ENCODE data around the gene TNXB.
A peak's percentile ranks its signal among the peaks of the same experiment; 100 is the strongest.
"Not testable (repeated sequence)": the region's sequence is repeated elsewhere in the genome, so short reads cannot be mapped to it uniquely, and the experiment has no call there.

TNXB gene

DNA sequence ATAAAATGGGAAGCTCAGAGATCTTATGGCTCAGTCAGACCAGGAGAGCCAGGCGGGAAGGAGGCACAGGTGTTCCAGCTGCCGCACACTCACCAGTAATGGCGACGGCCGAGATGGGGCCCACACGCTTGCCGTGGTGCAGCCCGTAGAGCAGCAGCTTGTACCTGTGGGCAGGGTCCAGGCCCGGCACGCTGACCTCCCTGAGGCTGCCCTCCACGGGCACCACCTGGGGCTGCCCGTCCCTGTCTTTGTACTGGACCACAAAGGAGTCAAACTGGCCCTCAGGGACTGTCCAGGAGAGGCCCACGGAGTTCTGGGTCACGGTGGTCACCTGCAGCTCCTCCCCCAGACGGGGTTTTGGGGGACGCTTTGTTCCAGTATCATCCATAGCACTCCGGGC is 39.7 kb downstream of the TNXB start:
- ATAC-seq (ENCODE audit: low read depth) (no peak), DNase-seq (ENCODE audit: low spot score) (peak; percentile 38)
- Histone ChIP-seq H3K36me3 (ENCODE audit: low read depth) (no peaks in the 10 kb centered on the region), H3K4me1 (ENCODE audit: insufficient read depth, poor library complexity, severe bottlenecking) (no peaks in the 10 kb centered on the region), H3K27me3 (ENCODE audit: insufficient read depth, poor library complexity, severe bottlenecking) (no peaks in the 10 kb centered on the region), H3K27ac (ENCODE audit: poor library complexity, severe bottlenecking) (no peak overlapping the region), H3K9me3 (ENCODE audit: severe bottlenecking) (no peaks in the 10 kb centered on the region), H3K4me3 (ENCODE audit: severe bottlenecking) (no peak overlapping the region)
- TF ChIP-seq, protein P1, sequence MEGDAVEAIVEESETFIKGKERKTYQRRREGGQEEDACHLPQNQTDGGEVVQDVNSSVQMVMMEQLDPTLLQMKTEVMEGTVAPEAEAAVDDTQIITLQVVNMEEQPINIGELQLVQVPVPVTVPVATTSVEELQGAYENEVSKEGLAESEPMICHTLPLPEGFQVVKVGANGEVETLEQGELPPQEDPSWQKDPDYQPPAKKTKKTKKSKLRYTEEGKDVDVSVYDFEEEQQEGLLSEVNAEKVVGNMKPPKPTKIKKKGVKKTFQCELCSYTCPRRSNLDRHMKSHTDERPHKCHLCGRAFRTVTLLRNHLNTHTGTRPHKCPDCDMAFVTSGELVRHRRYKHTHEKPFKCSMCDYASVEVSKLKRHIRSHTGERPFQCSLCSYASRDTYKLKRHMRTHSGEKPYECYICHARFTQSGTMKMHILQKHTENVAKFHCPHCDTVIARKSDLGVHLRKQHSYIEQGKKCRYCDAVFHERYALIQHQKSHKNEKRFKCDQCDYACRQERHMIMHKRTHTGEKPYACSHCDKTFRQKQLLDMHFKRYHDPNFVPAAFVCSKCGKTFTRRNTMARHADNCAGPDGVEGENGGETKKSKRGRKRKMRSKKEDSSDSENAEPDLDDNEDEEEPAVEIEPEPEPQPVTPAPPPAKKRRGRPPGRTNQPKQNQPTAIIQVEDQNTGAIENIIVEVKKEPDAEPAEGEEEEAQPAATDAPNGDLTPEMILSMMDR (IDR thresholded peaks at IDR 0.05; ENCODE audit: poor library complexity, severe bottlenecking), result no peak

DNA sequence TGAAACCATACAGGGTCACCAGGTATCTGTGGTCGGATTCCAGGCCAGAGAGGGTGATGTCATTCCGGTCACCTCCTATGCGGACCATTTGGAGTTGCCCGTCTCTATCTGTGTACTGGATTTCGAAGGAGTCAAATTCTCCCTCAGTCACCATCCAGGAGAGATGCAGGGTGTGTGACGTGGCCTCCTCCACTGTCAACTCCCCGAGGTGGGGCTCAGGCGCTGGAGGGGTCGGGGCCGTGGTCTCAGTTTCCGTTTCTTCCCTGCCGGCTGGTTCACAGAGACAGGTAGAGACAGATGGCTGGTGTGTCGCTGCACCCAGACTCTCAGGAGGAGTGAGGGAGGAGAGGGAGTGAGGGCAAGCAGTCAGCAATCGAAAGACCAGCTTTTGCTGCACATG is 40.3 kb downstream of the TNXB start:
- Histone ChIP-seq H3K4me1 (ENCODE audit: insufficient read depth, poor library complexity, severe bottlenecking) (no peaks in the 10 kb centered on the region), H3K36me3 (ENCODE audit: low read depth) (no peaks in the 10 kb centered on the region), H3K9me3 (ENCODE audit: severe bottlenecking) (no peaks in the 10 kb centered on the region), H3K27ac (ENCODE audit: poor library complexity, severe bottlenecking) (no peak overlapping the region), H3K4me3 (ENCODE audit: severe bottlenecking) (no peak overlapping the region), H3K27me3 (ENCODE audit: insufficient read depth, poor library complexity, severe bottlenecking) (no peaks in the 10 kb centered on the region)
- TF ChIP-seq, protein P1 (IDR thresholded peaks at IDR 0.05; ENCODE audit: poor library complexity, severe bottlenecking), result no peak
- DNase-seq (ENCODE audit: low spot score) (no peak), ATAC-seq (ENCODE audit: low read depth) (no peak)

DNA sequence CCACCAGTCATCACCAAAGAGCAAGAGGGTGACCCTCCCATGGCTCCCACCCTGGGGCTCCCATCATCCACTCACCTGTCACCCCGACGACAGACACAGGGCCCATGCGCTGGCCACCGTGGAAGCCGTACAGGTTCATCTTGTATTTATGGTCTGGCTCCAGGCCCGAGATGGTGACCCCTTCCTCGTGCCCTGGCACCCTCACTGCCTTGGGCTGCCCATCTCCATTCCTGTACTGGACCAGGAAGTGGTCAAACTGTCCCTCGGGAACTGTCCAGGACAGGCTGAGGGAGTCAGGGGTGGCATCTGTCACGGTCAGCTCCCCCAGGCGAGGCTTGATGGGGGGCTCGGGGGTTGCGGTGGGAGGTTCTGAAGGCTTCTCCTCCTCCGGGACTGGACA is 40.8 kb downstream of the TNXB start:
- ATAC-seq (ENCODE audit: low read depth); H3K27me3 ChIP-seq (ENCODE audit: insufficient read depth, poor library complexity, severe bottlenecking); H3K9me3 ChIP-seq (ENCODE audit: severe bottlenecking): not testable (repeated sequence)

DNA sequence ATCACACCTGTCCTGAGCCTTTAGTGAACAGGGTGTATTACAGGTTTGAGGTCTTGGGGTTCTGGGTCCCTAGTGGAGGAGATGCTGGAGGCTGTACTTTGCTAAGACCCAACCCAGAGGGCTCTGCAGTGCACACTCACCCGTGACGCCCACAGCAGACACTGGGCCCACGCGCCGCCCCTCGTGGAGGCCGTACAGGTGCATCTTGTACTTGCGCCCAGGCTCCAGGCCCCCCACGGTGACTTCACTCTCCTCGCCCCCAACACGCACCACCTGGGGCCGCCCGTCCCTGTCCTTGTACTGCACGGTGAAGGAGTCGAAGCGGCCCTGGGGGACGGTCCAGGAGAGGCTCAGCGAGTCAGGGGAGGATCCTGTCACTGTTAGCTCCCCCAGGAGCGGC is 41.6 kb downstream of the TNXB start:
- H3K27ac ChIP-seq (ENCODE audit: poor library complexity, severe bottlenecking); H3K9me3 ChIP-seq (ENCODE audit: severe bottlenecking); ATAC-seq (ENCODE audit: low read depth); H3K4me3 ChIP-seq (ENCODE audit: severe bottlenecking); H3K36me3 ChIP-seq (ENCODE audit: low read depth); H3K4me1 ChIP-seq (ENCODE audit: insufficient read depth, poor library complexity, severe bottlenecking); H3K27me3 ChIP-seq (ENCODE audit: insufficient read depth, poor library complexity, severe bottlenecking): not testable (repeated sequence)
- peak; percentile 34 for DNase-seq (ENCODE audit: low spot score)

More for the DNA sequence above, 40.8 kb downstream of the TNXB start:
- H3K27ac ChIP-seq (ENCODE audit: poor library complexity, severe bottlenecking); H3K4me3 ChIP-seq (ENCODE audit: severe bottlenecking); H3K36me3 ChIP-seq (ENCODE audit: low read depth); H3K4me1 ChIP-seq (ENCODE audit: insufficient read depth, poor library complexity, severe bottlenecking): not testable (repeated sequence)
- DNase-seq (ENCODE audit: low spot score), result peak; percentile 42

DNA sequence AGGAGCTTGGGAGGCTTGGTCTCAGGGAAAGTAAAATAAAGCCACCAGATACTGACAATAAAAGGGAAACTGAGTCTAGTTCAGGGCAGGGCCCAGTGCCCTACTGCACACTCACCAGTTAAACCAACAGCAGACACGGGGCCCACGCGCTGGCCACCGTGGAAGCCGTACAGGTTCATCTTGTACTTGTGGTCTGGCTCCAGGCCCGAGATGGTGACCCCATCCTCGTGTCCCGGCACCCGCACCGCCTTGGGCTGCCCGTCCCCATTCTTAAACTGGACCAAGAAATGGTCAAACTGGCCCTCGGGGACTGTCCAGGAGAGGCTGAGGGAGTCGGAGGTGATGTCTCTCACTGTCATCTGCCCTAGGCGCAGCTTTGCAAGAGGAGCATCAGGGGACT is 44.4 kb downstream of the TNXB start:
- DNase-seq (ENCODE audit: low spot score), result no peak
- no peak for ATAC-seq (ENCODE audit: low read depth)
- Histone ChIP-seq H3K27me3 (ENCODE audit: insufficient read depth, poor library complexity, severe bottlenecking) (no peaks in the 10 kb centered on the region), H3K9me3 (ENCODE audit: severe bottlenecking) (no peaks in the 10 kb centered on the region), H3K36me3 (ENCODE audit: low read depth) (no peaks in the 10 kb centered on the region), H3K4me1 (ENCODE audit: insufficient read depth, poor library complexity, severe bottlenecking) (no peaks in the 10 kb centered on the region), H3K27ac (ENCODE audit: poor library complexity, severe bottlenecking) (no peak overlapping the region), H3K4me3 (ENCODE audit: severe bottlenecking) (no peak overlapping the region)
- TF ChIP-seq, protein P1 (IDR thresholded peaks at IDR 0.05; ENCODE audit: poor library complexity, severe bottlenecking), result no peak

DNA sequence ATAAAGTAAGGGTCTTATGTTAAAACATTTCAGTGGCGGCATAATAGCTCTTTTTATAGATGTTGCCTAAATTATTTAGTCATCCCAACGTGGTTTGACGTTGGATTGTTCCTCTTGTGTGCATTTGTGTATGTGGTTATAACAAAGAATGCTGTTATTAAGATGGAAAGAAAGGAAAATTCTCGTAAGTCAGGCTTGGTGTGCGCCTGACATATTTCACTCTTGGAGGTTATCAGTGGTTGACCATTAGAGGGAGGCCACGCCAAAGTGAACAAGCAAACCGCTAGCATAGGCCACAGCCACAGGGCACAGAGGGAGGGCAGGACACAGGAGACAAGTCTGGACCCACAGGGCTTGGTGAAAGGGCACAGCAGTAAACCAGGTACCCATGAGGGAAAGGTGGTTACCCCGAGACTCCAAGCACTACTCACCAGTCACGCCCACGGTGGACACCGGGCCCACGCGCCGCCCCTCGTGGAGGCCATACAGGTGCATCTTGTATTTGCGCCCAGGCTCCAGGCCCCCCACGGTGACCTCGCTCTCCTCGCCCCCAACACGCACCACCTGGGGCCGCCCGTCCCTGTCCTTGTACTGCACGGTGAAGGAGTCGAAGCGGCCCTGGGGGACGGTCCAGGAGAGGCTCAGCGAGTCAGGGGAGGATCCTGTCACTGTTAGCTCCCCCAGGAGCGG is 48.0 kb downstream of the TNXB start:
- no peak overlapping the region for H3K4me3 ChIP-seq (ENCODE audit: severe bottlenecking)
- TF ChIP-seq, protein P1 (IDR thresholded peaks at IDR 0.05; ENCODE audit: poor library complexity, severe bottlenecking), result no peak
- H3K36me3 ChIP-seq (ENCODE audit: low read depth), result no peaks in the 10 kb centered on the region
- no peaks in the 10 kb centered on the region for H3K27me3 ChIP-seq (ENCODE audit: insufficient read depth, poor library complexity, severe bottlenecking)
- H3K27ac ChIP-seq (ENCODE audit: poor library complexity, severe bottlenecking), result no peak overlapping the region
- no peaks in the 10 kb centered on the region for H3K4me1 ChIP-seq (ENCODE audit: insufficient read depth, poor library complexity, severe bottlenecking)
- DNase-seq (ENCODE audit: low spot score), result peak; percentile 34
- H3K9me3 ChIP-seq (ENCODE audit: severe bottlenecking), result no peaks in the 10 kb centered on the region
- ATAC-seq (ENCODE audit: low read depth), result peak; percentile 45
